Measurements from ENCODE around the gene TRIM67. TPM values are rescaled to one million over a fixed set of nuclear protein-coding genes. Genes with fewer than 3 reads are reported as not detected.

TRIM67 gene
- total RNA-seq, 1 donor from 2014 or later, result 0.32 TPM

DNA sequence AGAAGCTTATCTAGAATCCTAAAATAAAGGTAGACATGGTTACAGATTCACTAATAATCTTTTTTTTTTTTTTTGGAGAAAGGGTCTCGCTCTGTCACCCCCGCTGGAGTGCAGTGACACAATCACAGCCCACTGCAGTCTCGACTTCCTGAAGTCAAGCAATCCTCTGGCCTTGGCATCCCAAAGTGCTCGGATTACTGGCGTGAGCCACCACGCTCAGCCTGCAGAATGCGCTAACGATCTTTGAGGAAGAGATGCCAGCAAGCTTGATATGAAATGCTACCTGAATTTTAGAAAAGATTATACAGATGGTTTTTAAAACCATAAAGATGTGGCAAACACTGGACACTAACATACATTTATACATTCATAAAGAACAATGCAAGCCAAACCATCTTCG is 75.1 kb downstream of the TRIM67 start:
- Mint-ChIP-seq H3K4me1 (ENCODE audit: unreplicated experiment) (peaks cover 19% of the 10 kb centered on the region), H3K27ac (ENCODE audit: unreplicated experiment) (no peak overlapping the region), H3K36me3 (ENCODE audit: unreplicated experiment) (peaks cover 23% of the 10 kb centered on the region), H3K4me3 (ENCODE audit: unreplicated experiment) (no peak overlapping the region), H3K9me3 (ENCODE audit: unreplicated experiment) (no peaks in the 10 kb centered on the region), H3K27me3 (ENCODE audit: unreplicated experiment) (no peaks in the 10 kb centered on the region)
- no peak for DNase-seq (ENCODE audit: extremely low spot score, unreplicated experiment)
- TF ChIP-seq, protein P1, sequence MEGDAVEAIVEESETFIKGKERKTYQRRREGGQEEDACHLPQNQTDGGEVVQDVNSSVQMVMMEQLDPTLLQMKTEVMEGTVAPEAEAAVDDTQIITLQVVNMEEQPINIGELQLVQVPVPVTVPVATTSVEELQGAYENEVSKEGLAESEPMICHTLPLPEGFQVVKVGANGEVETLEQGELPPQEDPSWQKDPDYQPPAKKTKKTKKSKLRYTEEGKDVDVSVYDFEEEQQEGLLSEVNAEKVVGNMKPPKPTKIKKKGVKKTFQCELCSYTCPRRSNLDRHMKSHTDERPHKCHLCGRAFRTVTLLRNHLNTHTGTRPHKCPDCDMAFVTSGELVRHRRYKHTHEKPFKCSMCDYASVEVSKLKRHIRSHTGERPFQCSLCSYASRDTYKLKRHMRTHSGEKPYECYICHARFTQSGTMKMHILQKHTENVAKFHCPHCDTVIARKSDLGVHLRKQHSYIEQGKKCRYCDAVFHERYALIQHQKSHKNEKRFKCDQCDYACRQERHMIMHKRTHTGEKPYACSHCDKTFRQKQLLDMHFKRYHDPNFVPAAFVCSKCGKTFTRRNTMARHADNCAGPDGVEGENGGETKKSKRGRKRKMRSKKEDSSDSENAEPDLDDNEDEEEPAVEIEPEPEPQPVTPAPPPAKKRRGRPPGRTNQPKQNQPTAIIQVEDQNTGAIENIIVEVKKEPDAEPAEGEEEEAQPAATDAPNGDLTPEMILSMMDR (IDR thresholded peaks at IDR 0.05), result no peak

DNA sequence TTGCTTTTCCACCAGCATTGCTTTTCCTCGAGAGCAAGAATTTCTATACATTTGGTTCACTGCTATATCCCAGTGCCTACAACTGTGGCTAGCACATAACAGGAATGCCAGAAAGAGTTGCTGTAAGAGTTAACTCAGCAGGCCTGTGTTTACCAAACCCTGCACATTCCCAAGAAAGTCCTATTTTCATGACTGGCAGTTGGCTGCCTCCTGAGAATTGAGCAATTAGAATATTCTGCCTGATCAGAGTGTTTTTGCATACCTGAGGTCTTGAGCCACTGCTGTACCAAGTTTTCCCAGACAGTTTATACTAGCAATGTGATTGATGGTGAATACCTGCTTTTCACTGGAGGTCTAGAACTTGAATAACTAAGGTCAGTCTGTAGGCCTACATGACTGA is 76.4 kb downstream of the TRIM67 start:
- Mint-ChIP-seq H3K36me3 (ENCODE audit: unreplicated experiment) (peaks cover 23% of the 10 kb centered on the region), H3K4me3 (ENCODE audit: unreplicated experiment) (no peak overlapping the region), H3K27ac (ENCODE audit: unreplicated experiment) (no peak overlapping the region)

DNA sequence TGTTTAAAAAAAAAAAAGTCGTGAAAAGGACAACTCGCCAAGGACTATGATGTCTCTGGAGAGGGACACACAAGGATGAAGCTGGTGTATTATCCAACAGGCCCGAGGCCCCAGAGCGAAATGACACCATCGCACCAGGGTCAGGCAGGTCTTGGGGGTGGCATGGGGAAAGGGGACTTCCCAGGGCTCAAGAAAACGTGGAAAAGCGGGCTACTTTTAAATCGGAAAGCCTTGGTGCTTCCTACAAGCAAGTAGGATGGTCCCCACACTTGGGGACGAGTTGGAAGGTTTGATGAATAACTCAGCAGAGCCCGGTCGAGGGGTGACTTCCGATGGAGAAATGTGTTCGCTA is 78.6 kb downstream of the TRIM67 start:
- Mint-ChIP-seq H3K4me1 (ENCODE audit: unreplicated experiment) (peaks cover 36% of the 10 kb centered on the region), H3K4me3 (ENCODE audit: unreplicated experiment) (peak overlapping the region; percentile 93), H3K36me3 (ENCODE audit: unreplicated experiment) (peaks cover 26% of the 10 kb centered on the region), H3K9me3 (ENCODE audit: unreplicated experiment) (no peaks in the 10 kb centered on the region), H3K27me3 (ENCODE audit: unreplicated experiment) (no peaks in the 10 kb centered on the region), H3K27ac (ENCODE audit: unreplicated experiment) (peak overlapping the region; percentile 94)
- no peak for DNase-seq (ENCODE audit: extremely low spot score, unreplicated experiment)
- TF ChIP-seq, protein P1 (IDR thresholded peaks at IDR 0.05), result no peak

More for the DNA sequence above, 76.4 kb downstream of the TRIM67 start:
- no peak for DNase-seq (ENCODE audit: extremely low spot score, unreplicated experiment)
- TF ChIP-seq, protein P1 (IDR thresholded peaks at IDR 0.05), result no peak
- H3K9me3 Mint-ChIP-seq (ENCODE audit: unreplicated experiment), result no peaks in the 10 kb centered on the region
- no peaks in the 10 kb centered on the region for H3K27me3 Mint-ChIP-seq (ENCODE audit: unreplicated experiment)
- peaks cover 32% of the 10 kb centered on the region for H3K4me1 Mint-ChIP-seq (ENCODE audit: unreplicated experiment)

DNA sequence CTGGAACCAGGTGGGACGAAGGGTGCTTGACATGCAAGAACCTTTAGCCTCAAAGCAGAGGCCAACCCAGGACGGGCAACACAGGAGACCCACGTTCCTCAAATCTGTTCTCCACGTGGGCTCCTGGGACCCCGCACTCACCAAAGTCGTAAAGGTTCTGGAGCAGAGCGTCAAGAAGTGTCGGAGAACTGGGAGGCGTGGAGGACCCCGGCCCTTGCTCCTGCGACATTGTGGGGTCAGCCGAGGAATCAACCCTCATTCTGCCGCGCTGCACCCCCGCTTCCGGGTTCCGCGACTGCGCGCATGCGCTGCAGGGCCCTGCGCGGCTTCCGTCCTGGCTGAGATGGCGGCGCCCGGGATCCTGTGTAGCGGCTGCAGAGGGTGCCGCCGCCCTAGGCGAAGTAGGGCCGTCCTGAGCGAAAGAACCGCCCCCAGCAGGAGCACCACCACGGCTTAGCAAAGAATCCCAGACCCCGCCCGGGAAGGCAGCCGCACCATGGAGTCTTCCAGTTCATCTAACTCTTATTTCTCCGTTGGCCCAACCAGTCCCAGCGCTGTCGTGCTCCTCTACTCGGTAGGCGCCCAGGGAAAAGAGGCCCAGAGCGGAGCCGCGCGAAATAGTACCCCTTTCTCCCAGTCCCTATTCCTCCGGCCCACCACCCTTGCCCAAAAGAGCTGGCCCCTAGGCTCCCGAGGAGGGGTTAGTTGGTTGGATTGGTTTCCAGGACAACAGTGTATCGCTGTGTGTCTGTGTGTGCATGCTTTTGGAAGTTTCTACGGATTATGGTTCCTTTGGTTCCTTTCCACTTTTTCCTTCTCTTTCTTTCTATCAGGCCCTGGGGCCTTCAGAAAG is 79.3 kb downstream of the TRIM67 start, which contains the start of gene GNPAT:
TSS of gene GNPAT (plus strand) at position 330 of the 853 bp plus-strand sequence. CDS start at position 497, 167 bp downstream.
- peaks cover 36% of the 10 kb centered on the region for H3K4me1 Mint-ChIP-seq (ENCODE audit: unreplicated experiment)
- no peaks in the 10 kb centered on the region for H3K27me3 Mint-ChIP-seq (ENCODE audit: unreplicated experiment)
- H3K9me3 Mint-ChIP-seq (ENCODE audit: unreplicated experiment), result no peaks in the 10 kb centered on the region
- TF ChIP-seq, protein P1 (IDR thresholded peaks at IDR 0.05), result no peak
- H3K36me3 Mint-ChIP-seq (ENCODE audit: unreplicated experiment), result peaks cover 24% of the 10 kb centered on the region
- H3K4me3 Mint-ChIP-seq (ENCODE audit: unreplicated experiment), result peak within 1 kb of the TSS; percentile 93
- peak; percentile 96 for DNase-seq (ENCODE audit: extremely low spot score, unreplicated experiment)
- H3K27ac Mint-ChIP-seq (ENCODE audit: unreplicated experiment), result peak within 1 kb of the TSS; percentile 94

DNA sequence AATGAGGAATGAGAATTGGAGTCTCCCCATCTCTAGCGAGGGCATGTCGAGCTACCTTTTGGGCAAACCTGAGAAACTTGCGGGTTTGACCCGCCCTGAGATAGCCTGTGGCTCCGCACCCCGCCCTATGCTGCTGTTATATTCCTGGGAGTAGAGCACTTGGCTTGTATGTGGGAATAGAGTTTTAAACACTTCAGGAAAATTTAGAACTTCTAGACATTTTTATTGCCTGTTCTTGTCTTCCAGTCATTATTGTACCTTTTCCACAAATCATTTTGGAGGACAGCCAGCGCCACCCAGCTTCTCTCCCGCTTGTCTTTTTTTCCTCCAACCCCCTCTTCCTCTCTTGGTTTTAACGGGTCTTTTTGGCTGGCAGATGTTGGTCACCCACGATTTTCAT is 79.9 kb downstream of the TRIM67 start:
- Mint-ChIP-seq H3K27me3 (ENCODE audit: unreplicated experiment) (no peaks in the 10 kb centered on the region), H3K27ac (ENCODE audit: unreplicated experiment) (peak overlapping the region; percentile 94), H3K36me3 (ENCODE audit: unreplicated experiment) (peaks cover 21% of the 10 kb centered on the region), H3K9me3 (ENCODE audit: unreplicated experiment) (no peaks in the 10 kb centered on the region), H3K4me3 (ENCODE audit: unreplicated experiment) (peak overlapping the region; percentile 93), H3K4me1 (ENCODE audit: unreplicated experiment) (peaks cover 36% of the 10 kb centered on the region)
- DNase-seq (ENCODE audit: extremely low spot score, unreplicated experiment), result no peak
- TF ChIP-seq, protein P1 (IDR thresholded peaks at IDR 0.05), result no peak

Measured in osteocyte (in vitro differentiated cells).